Middle frontal gyrus (tissue), 1 donor: ENCODE results near the gene ATG7.
"Not testable (repeated sequence)": the region's sequence is repeated elsewhere in the genome, so short reads cannot be mapped to it uniquely, and the experiment has no call there.

Experiments
- DNase-seq: peaks from one replicate; pipeline ENCODE4 v3.0.0-alpha.2; 2015; ENCODE audit warnings: low spot score; ENCODE audit errors: extremely low spot score

ATG7 gene

GRCh38 chr3:11583235-11583634 is 311.0 kb downstream of the ATG7 start:
- no peak for DNase-seq

GRCh38 chr3:11583638-11584046 is 311.4 kb downstream of the ATG7 start:
- DNase-seq, result no peak

- no peak for DNase-seq
Measured at GRCh38 chr3:11584570-11584969, 312.4 kb downstream of the ATG7 start.

GRCh38 chr3:11587766-11588165 is 315.6 kb downstream of the ATG7 start:
- DNase-seq, result no peak

DNA sequence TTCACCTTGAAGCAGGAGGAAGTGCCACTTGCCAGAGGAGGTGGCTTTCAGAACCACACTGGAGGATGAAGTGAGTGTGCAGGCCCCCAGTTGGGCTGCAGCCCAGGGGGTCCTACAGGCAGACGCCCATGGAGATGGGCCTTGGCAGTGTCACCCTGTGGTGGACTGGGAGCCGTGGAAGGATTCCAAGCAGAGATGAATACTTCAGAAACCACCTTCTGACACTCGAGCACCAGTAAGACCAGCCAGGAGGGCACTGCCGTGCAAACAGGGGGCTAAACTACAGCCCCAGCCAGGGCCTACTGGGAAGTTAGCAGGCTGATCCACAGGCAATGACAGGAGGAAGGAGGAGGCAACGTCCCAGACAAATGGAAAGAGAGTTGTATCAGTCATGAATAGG is 316.1 kb downstream of the ATG7 start:
- DNase-seq, result no peak

DNA sequence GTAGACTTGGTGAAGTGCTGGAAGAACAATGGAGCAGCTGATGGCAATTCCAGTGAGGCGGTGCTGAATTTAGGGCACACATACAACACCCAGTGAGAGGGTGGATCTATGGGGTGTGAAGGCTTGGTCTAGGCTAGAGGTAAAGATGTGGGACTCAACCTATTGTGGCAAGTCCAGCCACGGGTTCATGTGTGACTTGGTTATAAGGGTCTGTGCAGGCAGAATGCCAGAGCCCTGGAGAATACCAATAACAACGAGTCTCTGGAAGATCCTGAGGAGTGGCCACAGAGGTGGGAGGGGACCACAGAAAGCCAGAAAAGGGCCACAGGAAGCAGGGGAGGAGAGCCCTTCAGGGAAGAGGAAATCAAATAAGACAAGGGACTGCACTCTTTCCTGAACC is 316.6 kb downstream of the ATG7 start:
- DNase-seq, result no peak

- DNase-seq, result no peak
Measured at GRCh38 chr3:11589706-11590105, 317.5 kb downstream of the ATG7 start.

DNA sequence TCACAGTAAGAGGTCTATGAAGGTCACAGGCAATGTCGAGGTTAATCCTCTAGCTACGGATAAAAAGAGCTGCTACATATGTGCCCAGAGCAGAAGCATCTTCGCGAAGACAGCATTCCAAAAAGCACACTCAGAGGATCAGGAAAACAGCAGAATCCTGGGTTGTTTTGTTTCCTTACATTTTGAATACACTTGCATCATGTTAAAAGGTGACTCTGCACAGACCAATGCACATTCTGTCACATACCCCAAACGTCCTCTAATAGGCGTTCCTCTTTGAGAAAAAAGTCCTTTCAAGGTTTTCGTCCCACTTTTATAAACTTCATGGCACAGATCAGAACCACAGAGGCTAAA is 318.8 kb downstream of the ATG7 start:
- no peak for DNase-seq

GRCh38 chr3:11591391-11592282 is 319.4 kb downstream of the ATG7 start:
- DNase-seq, result peak; percentile 79

GRCh38 chr3:11592445-11593298 is 320.5 kb downstream of the ATG7 start:
- no peak for DNase-seq

DNA sequence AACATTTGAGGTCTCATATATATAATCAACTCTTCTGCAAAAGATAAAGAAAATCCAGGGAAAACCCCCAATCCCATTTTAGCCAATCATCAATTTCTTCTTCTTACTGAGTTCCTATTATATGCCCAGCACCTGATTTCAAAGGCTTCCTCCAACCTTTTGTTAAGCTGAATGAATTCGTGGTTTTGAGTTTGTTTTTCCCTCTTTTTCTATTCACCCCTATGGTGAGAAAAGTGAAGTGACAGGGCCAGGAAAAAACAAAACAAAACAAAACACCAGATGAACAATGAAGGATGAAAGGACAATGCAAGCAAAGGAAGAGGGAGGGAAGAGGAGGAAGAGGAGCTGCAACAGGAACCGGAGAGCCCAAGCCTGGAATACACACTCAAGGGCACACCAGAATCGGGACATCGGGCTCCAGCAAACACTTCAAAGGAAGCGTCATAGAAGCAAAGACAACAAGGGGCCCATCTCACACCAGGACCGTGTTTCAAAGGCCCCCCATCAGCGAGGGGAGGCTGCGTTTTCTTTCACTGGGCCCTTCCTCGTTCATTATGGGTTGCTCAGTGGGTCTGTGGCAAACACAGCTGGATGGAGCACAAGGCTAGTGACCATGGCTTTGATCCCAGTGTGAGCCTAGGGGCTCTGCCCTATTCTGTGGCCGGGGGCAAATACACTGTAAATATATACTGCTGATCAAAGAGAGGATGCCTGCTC is 321.3 kb downstream of the ATG7 start:
- no peak for DNase-seq

GRCh38 chr3:11595024-11595423 is 322.8 kb downstream of the ATG7 start:
- DNase-seq, result not testable (repeated sequence)

- no peak for DNase-seq
Measured at GRCh38 chr3:11596387-11596786, 324.2 kb downstream of the ATG7 start.

DNA sequence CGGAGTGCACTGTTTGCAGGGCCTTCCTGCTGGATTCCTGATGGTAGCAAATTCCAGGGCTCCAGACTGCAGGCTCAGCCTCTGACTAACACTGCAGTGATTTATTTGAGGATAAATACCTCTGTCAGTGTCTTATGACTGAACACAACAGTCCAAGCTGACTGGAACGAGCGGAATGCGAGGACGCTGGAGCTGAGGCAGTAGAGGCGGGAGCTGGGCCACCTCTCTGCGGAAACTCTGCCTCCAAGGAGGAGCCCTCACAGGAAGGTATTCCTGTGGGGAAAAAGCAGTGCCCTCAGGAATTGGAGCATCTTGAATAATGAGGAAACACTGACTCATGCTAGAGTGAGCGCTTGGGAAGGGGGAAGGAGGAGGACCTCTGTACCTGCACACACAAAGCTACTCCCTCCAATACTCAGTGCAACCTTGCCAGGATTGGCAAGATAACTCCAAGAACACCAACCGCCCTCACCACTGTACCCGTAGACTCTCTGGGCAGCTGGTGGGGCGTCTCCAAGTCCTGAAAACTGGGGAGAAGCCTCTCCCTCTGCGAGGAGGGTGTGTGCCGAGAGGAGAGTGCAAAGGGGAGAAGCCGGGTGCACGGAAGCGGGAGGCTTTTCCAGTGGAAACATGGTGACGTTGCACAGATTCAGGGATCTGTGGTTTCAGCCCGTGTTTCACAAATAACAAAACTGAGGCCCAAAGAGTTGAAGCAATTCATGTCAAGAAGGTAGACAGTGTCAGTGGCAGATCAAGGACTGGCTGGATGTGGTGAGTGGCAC is 328.5 kb downstream of the ATG7 start:
- no peak for DNase-seq

DNA sequence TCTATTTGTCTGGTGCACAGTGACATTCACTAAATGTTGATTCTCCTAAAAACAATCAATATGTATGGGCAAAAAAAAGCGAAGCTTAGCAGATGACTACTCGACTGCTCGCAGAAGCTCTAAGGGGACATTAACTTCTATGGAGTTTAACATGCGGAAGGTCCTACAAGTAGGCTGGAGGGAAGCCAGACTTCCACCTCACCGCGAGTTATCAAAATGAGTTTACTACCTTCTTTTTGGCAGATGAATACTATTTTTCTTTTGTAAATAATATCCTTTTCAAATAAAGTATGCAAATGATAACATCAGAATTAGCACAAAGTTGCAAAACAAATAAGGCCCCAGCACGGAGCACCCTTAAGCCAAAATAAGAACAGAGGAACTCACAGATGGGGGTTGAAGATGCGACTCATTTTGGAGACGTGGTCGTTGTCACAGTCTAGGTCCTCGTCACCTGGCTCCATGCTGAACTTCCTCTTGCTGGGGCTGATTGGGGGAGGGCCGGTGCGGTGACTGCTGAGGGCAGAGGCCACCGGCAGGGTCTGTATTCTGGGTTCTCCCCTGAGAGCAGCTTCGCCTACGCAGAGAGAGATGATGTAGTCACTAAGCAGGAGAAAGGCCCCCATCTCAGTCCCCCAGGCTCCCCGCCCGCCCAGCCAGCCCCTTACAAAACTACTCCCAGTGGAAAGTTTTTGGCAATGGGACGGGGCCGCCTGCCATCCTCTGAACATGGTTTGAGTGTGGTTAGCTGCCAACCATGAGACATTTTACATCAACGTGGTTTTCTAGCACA is 329.4 kb downstream of the ATG7 start:
- DNase-seq, result no peak

DNA sequence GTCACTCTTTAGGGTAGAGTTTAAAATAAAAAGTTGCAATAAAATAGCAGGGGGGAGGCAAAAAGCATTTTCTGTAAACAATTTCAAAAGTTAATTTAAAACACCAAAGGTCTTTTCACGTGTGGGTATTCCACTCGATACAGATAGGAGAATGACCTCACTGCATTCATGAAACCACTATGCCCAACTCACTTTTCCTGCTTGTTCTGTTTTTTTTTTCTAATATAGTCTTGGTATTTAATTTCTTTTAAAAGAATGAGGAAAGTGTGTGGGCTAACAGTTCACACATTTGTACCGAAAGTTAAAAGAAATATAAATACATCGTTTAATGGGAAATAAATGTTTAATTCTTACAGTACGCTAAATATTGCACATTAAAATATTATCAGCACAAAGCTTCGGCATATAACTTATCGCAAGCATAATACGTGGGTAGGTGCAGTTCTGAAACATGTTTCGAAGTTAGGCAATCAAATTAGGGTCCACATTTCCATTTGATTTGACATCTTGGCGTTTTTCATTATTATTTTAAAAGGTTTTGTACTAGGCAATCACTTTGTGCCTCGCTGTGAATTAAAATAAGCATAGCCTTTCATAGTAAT is 330.1 kb downstream of the ATG7 start:
- DNase-seq, result no peak

DNA sequence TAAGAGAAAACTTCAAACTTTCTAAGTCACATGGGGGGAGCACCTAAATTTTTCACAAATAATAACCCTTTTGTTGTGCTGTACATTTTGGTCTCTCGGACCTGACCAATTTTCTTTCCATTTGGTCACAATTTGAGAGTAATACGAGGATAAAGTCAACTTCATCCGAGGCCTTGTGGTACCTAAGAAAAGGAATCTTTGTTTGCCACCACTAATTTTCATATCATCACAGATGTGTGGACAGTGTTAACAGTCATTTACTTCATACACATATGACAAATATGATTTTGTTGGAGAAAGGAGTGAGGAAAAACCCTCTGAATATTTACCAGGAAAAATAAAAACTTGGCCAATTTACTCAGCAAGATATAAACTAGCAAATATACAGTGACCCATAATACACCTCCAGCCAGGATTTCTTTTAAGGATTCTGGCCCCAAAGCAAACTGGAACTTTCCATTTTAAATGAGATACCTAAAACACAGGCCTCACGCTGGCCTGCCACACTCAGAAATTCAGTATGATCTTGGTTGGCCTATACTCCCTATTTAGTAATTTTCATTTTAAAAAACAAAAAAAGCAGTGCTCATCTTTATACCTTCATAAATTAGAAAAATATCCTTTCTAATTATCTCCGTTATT is 330.8 kb downstream of the ATG7 start:
- DNase-seq, result no peak

DNA sequence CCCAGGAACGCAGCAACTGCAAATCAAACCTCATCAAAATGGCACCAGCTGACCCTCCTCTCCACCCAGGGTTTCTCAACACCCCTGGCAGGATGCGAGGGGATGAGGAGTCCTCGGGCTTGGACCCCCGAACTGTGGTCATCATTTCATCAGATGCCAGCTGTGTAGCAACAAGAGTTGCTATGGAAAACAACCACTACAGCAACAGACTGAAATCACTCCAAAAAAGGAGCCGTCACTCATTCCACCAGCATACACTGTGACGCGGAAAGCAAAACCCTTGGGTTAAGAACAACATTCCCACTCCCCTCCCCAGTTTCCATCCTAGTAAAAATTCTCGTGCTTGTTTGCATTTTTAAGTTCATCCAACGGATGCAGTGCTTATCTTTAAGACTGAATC is 331.4 kb downstream of the ATG7 start:
- no peak for DNase-seq

GRCh38 chr3:11604139-11604892 is 332.1 kb downstream of the ATG7 start:
- DNase-seq, result no peak
